Stimulated activated CD8-positive, alpha-beta memory T cell treated with anti-CD3 and anti-CD28 coated beads, Interleukin-7, amount 100 ng/mL, for 4 hours (primary cell): Measurements from ENCODE around the gene RBBP4.

ENCODE experiments used
- DNase-seq, 2 donors: peaks; one replicate each; pipeline ENCODE4 v3.0.0-alpha.2; 2020; ENCODE audit warnings: low read depth in 2 of 2

The RBBP4 gene

GRCh38 chr1:32719681-32720275 is 68.8 kb downstream of the RBBP4 start:
- no peak for DNase-seq

- DNase-seq = no peak
Observed at GRCh38 chr1:32724678-32725614, 73.9 kb downstream of the RBBP4 start.

DNA sequence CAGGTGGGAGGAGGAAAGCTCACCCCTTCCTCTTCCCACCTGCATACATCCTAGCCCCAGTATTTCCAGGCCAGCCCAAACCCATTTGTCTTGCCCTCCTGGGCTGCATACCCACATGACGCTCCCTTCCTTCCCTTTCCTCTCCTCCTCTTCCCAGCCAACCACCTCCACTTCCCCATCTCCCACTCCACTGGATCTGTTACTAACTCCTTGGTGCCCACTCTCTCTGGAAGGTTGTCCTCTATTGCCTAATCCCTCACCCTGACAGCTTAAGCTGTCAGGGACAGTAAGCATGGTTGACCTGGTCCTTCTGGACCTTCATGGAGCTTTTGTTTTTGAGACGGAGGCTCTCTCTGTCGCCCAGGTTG is 74.6 kb downstream of the RBBP4 start:
- DNase-seq = no peak

DNA sequence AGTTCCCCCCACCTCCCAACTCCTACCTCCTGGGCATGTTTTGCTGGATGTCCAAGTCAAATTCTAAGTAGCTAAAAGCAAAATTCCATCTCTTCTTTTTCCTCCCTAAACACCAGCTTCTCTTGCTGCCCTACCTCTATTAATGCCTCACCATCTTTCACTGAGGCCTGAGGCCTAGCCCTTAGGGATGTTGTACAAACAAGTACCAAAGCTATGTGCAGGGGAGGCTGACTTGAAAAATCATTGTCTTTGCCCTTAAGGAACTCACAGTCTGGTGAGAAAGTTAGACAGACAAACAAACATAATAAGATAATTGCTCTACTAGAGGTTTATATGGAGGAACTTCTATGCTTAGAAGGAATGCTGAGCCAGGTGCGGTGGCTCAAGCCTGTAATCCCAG is 76.9 kb downstream of the RBBP4 start:
- no peak for DNase-seq

DNA sequence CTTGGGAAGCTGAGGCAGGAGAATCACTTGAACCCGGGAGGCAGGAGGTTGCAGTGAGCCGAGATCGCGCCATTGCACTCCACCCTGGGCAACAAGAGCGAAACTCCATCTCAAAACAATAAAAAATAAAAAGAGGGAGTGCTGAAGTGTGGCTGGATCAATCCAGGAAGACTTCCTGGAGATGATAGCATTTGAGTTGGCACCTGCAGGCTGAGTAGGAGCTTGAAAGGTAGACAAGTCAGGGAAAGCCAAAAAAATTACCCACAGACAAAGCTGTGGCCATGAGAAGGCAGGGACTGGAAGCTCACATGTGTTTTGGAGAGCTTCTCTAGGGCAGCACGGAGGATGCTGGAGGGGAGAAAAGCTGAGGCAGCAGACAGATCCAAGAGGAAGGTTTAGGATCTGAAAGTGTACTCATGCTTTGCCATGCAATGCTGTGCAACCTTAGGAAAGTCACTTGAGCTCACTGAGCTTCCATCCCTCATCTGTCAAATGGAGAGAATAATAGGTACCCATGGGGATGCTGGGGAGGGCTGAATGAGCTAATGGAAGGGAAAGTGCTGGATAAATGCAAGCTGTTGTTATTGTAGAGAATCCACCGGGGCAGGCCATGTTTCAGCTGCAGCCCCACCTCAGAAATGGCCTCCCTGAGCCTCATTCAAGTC is 77.5 kb downstream of the RBBP4 start:
- no peak for DNase-seq

GRCh38 chr1:32729254-32730046 is 78.4 kb downstream of the RBBP4 start:
- no peak for DNase-seq

DNA sequence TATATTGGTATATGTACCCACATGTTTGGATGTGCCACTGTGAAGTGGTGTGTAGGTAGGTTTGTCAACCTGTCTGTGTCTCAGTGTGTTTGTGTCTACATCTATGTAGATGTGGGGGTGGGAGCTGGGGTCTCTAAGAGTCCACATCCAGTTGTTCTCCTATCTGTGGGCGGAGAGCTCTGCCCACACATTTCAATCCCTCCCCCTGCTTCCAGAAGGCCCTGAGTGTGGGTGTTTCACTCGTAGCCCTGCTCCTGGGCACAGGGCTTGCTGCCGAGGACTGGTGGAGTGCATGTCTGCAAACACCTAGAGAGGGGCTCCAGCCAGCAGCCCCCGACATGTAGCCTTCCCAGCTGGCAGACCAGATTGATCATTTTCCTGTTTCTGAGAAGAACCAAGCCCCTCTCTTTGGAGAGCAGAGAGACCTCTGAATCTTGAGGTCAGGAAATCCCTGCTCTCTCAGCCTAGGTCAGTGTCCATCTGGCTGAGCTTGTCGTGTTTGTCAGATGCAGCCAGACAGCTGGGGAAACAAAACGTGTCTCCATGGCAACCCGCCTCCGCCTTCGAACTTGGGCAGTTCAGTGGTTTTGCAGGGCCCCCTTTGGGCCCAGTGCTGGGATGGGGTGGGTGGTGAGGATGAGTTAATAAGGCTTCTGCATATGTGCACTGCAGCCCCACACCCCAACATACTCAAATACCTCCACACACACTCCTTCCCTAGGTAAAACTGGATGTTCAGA is 82.7 kb downstream of the RBBP4 start:
- DNase-seq = no peak
